Hepatocyte (in vitro differentiated cells): ENCODE results near the gene LLGL2. TPM values are rescaled to one million over a fixed set of nuclear protein-coding genes. Genes with fewer than 3 reads are reported as not detected.

Experiments
- DNase-seq: peaks from one replicate; pipeline ENCODE4 v3.0.0-alpha.2; 2016; ENCODE audit warnings: low spot score
- H2AFZ ChIP-seq: fragments of 200-600 bp; sonication (generic); 2 replicates; pipeline ENCODE4 v1.6.0; 2016; ENCODE audit warnings: antibody characterized with exemption, mild to moderate bottlenecking
- H3K27ac ChIP-seq: fragments of 200-600 bp; sonication (generic); 2 replicates; pipeline ENCODE4 v1.5.1; 2016; ENCODE audit warnings: mild to moderate bottlenecking
- H3K27me3 ChIP-seq: fragments of 200-600 bp; sonication (generic); 2 replicates; pipeline ENCODE4 v1.6.1; 2016
- H3K36me3 ChIP-seq: fragments of 200-600 bp; sonication (generic); replicated peaks from 2 replicates; pipeline ENCODE4 v1.5.1; 2016; ENCODE audit warnings: low read depth; ENCODE audit not compliant: insufficient read depth
- H3K4me1 ChIP-seq: fragments of 200-600 bp; sonication (generic); 2 replicates; pipeline ENCODE4 v1.5.1; 2016; ENCODE audit warnings: mild to moderate bottlenecking, moderate library complexity; ENCODE audit not compliant: insufficient read depth
- H3K4me2 ChIP-seq: fragments of 200-600 bp; sonication (generic); 2 replicates; pipeline ENCODE4 v1.6.0; 2016
- H3K4me3 ChIP-seq: fragments of 200-600 bp; sonication (generic); 2 replicates; pipeline ENCODE4 v1.5.1; 2016; ENCODE audit warnings: mild to moderate bottlenecking
- H3K79me2 ChIP-seq: fragments of 200-600 bp; sonication (generic); 2 replicates; pipeline ENCODE4 v1.6.0; 2017; ENCODE audit warnings: mild to moderate bottlenecking
- H3K9me2 ChIP-seq: fragments of 200-600 bp; sonication (generic); replicated peaks from 2 replicates; pipeline ENCODE4 v1.6.0; 2017; ENCODE audit warnings: mild to moderate bottlenecking; ENCODE audit not compliant: insufficient read depth
- H3K9me3 ChIP-seq: fragments of 200-600 bp; sonication (generic); 2 replicates; pipeline ENCODE4 v1.5.1; 2016; ENCODE audit warnings: low read depth, mild to moderate bottlenecking
- H4K20me1 ChIP-seq: fragments of 200-600 bp; sonication (generic); 2 replicates; pipeline ENCODE4 v1.6.0; 2016; ENCODE audit warnings: mild to moderate bottlenecking; ENCODE audit not compliant: insufficient read depth, poor library complexity, severe bottlenecking
- EZH2 ChIP-seq: fragments of 200-600 bp; sonication (generic); IDR thresholded peaks from 2 replicates; pipeline ENCODE4 v1.6.1; 2016; ENCODE audit warnings: antibody characterized with exemption, mild to moderate bottlenecking, borderline replicate concordance
- EZH2phosphoT487 ChIP-seq: fragments of 200-600 bp; sonication (generic); IDR thresholded peaks from one replicate; pipeline ENCODE4 v1.6.1; 2018; ENCODE audit warnings: antibody characterized with exemption, mild to moderate bottlenecking, low read depth, moderate library complexity; ENCODE audit not compliant: unreplicated experiment, severe bottlenecking
- WGBS: methylation state at CpG from one replicate; pipeline ENCODE4 v1.1.6; 2016; ENCODE audit warnings: low lambda C conversion rate; ENCODE audit errors: missing lambda C conversion rate; 5-methylcytosine and 5-hydroxymethylcytosine counted together
- polyA plus RNA-seq: library from polyadenylated mRNA; unstranded; fragments of >200 nt; fragmentation: Nextera tagmentation; extraction: Ambion mirVana; gene quantifications from 2 replicates; pipeline ENCODE4 v1.2.1, GENCODE V29; 2016
- total RNA-seq: library from RNA; depleted of rRNA; stranded (reverse); fragments of >200 nt; gene quantifications from 2 replicates; pipeline ENCODE4 v1.2.3, GENCODE V29; 2014
- TF ChIP-seq, protein P1 (sequence below): fragments of 200-600 bp; sonication (generic); IDR thresholded peaks from 2 replicates; pipeline ENCODE4 v1.5.1; 2016; ENCODE audit warnings: antibody characterized with exemption, mild to moderate bottlenecking; ENCODE audit not compliant: poor library complexity

Gene LLGL2
- total and polyA plus RNA-seq, 2 experiments from 2014 or later = 81.8 to 154 TPM

DNA sequence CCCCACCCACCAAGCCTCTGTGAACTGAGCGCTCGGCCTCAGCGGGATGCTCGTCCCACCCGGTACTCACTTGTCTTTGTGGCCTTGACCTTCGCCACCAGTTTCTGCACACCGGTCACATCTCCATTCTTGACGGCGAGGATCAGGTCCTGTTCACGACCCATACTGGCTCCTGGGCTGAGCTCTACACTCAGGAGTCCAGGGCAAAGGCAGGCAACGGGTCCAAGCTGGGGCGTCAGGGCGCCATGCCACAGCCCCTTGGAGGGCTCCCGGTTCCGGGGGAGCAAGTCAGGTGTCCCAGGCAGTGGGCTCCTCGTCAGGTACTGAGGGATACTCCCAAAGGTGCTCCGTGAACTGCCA is 11.9 kb upstream of the LLGL2 start:
- no peaks in the 10 kb centered on the region for H3K27me3 ChIP-seq
- H3K36me3 ChIP-seq = no peaks in the 10 kb centered on the region
- H3K27ac ChIP-seq = no peak overlapping the region
- TF ChIP-seq, protein P1, sequence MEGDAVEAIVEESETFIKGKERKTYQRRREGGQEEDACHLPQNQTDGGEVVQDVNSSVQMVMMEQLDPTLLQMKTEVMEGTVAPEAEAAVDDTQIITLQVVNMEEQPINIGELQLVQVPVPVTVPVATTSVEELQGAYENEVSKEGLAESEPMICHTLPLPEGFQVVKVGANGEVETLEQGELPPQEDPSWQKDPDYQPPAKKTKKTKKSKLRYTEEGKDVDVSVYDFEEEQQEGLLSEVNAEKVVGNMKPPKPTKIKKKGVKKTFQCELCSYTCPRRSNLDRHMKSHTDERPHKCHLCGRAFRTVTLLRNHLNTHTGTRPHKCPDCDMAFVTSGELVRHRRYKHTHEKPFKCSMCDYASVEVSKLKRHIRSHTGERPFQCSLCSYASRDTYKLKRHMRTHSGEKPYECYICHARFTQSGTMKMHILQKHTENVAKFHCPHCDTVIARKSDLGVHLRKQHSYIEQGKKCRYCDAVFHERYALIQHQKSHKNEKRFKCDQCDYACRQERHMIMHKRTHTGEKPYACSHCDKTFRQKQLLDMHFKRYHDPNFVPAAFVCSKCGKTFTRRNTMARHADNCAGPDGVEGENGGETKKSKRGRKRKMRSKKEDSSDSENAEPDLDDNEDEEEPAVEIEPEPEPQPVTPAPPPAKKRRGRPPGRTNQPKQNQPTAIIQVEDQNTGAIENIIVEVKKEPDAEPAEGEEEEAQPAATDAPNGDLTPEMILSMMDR = no peak
- no peak for TF ChIP-seq EZH2phosphoT487
- no peak for TF ChIP-seq EZH2
- no peak for DNase-seq
- peaks cover 79% of the 10 kb centered on the region for H3K79me2 ChIP-seq
- peaks cover 25% of the 10 kb centered on the region for H4K20me1 ChIP-seq
- peak overlapping the region; percentile 100 for H3K4me2 ChIP-seq
- 92% methylated on average over 17 of the region's 17 CpGs for WGBS
- H2AFZ ChIP-seq = no peak overlapping the region
- H3K4me3 ChIP-seq = no peak overlapping the region
- peaks cover 48% of the 10 kb centered on the region for H3K4me1 ChIP-seq
- no peaks in the 10 kb centered on the region for H3K9me2 ChIP-seq
- no peaks in the 10 kb centered on the region for H3K9me3 ChIP-seq

DNA sequence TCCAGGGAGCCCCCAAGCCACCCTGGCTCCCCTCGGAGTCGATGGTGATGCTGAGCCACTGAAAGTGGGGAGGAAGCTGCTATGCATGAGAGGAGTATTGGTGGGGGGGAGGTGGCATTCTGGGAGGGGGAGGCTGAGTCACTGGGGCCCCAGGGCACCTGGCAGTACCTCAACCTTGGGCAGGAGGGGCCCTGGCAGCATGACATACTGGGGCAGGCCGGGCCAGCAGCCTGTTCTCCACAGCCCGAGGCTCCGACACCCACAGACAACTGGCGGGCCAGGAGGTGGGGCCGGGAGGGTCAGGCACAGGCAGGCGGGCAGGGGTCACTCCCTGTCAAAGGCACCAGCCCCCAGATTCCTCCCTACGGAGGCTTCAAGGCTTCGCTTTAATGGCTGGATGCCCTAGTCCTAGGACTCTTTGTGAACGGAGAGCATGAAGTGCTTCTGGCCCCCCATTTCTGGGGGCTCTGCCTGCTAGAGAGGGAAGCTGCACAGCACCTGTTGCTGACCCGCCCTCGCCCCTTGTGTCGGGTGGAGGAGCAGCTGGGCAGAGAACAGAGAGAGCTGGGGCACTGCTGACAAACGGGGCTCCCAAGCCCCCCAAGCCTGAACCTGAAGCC is 11.1 kb upstream of the LLGL2 start:
- Histone ChIP-seq H2AFZ (peak overlapping the region; percentile 48), H3K27me3 (no peaks in the 10 kb centered on the region), H3K36me3 (no peaks in the 10 kb centered on the region), H3K79me2 (peaks cover 80% of the 10 kb centered on the region), H3K4me3 (peak overlapping the region; percentile 59), H3K4me1 (peaks cover 45% of the 10 kb centered on the region), H4K20me1 (peaks cover 22% of the 10 kb centered on the region), H3K9me3 (no peaks in the 10 kb centered on the region), H3K4me2 (peak overlapping the region; percentile 100), H3K9me2 (no peaks in the 10 kb centered on the region), H3K27ac (peak overlapping the region; percentile 82)
- TF ChIP-seq EZH2 (no peak), EZH2phosphoT487 (no peak)
- TF ChIP-seq, protein P1 = no peak
- 17% methylated on average over 13 of the region's 15 CpGs for WGBS
- DNase-seq = peak; percentile 50

DNA sequence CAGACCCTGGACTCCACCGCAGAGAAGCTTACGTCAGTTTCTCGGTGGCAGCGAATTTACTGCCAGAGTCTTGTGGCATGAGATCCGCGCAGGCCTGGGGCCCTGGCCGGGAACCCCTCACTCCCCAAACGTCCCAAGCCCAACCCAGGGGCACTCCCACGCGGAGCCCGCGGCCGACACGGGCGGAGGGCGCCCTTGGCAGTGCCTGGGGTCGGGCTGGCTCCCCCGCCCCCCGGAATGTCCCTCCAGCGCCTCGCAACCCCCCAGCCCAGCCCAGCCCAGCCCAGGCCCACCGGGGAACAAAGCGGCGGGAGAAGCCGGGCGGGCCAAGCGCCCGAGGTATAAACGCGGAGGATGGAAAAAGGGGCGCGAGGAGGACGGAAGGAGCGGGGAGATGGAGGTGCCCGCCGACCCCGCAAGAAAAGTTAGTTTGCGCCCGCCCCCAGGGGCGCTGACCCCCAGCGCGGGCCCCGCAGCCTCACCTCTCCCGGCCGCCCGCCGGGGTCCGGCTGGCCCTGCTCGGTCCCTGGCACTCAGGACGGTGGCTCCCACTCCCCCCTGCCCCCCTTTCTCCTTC is 10.5 kb upstream of the LLGL2 start:
- TF ChIP-seq, protein P1 = no peak
- TF ChIP-seq EZH2phosphoT487 = no peak
- no peak for TF ChIP-seq EZH2
- Histone ChIP-seq H3K9me3 (no peaks in the 10 kb centered on the region), H3K79me2 (peaks cover 77% of the 10 kb centered on the region), H3K27me3 (no peaks in the 10 kb centered on the region), H3K4me3 (peak overlapping the region; percentile 59), H3K27ac (peak overlapping the region; percentile 82), H3K4me1 (peaks cover 45% of the 10 kb centered on the region), H3K4me2 (peak overlapping the region; percentile 100), H2AFZ (peak overlapping the region; percentile 48), H3K36me3 (no peaks in the 10 kb centered on the region), H3K9me2 (no peaks in the 10 kb centered on the region), H4K20me1 (peaks cover 18% of the 10 kb centered on the region)
- peak; percentile 49 for DNase-seq
- WGBS = under 1% methylated on average over 36 of the region's 50 CpGs
